Prostate gland (tissue), 2 donors: ENCODE results near the gene SLC27A2. TPM values are rescaled to one million over a fixed set of nuclear protein-coding genes. Genes with fewer than 3 reads are reported as not detected.
"Not testable (repeated sequence)": the region's sequence is repeated elsewhere in the genome, so short reads cannot be mapped to it uniquely, and the experiment has no call there.

ENCODE experiments used
- DNase-seq: peaks from one replicate; pipeline ENCODE4 v3.0.0-alpha.2; 2019; ENCODE audit warnings: low spot score
- H3K27ac ChIP-seq, 2 donors: fragments of 200-600 bp; sonication (generic); 2 replicates each; pipeline ENCODE4 v1.5.1; 2017 to 2019
- H3K27me3 ChIP-seq: fragments of 200-600 bp; sonication (generic); replicated peaks from 2 replicates; pipeline ENCODE4 v1.5.1; 2019; ENCODE audit not compliant: insufficient read depth
- H3K36me3 ChIP-seq, 2 donors: fragments of 200-600 bp; sonication (generic); 1 replicate in 1 of 2; 2 replicates in 1 of 2; pipeline versions ENCODE4 v1.5.1 to v1.8.1; 2017 to 2019
- H3K4me1 ChIP-seq: fragments of 200-600 bp; sonication (generic); replicated peaks from 2 replicates; pipeline ENCODE4 v1.5.1; 2019
- H3K4me3 ChIP-seq, 2 donors: fragments of 200-600 bp; sonication (generic); 2 replicates each; pipeline ENCODE4 v1.5.1; 2017 to 2019
- H3K9me3 ChIP-seq: fragments of 200-600 bp; sonication (generic); 2 replicates; pipeline ENCODE4 v1.5.1; 2017
- POLR2A ChIP-seq: fragments of 450-650 bp; IDR thresholded peaks from one replicate; pipeline ENCODE4 v1.6.1; 2016; ENCODE audit warnings: antibody characterized with exemption, mild to moderate bottlenecking
- POLR2AphosphoS5 ChIP-seq: sonication (generic); formaldehyde crosslinking; IDR thresholded peaks from one replicate; pipeline ENCODE4 v1.6.1; 2017; ENCODE audit warnings: antibody characterized with exemption
- WGBS: methylation state at CpG from one replicate; pipeline ENCODE4 v1.1.5; 2018; 5-methylcytosine and 5-hydroxymethylcytosine counted together
- intact Hi-C: fragments of 100-400 bp; cut with DNase I; formaldehyde crosslinking; loops from one replicate; pipeline ENCODE4 v1.14.2; 2022
- total RNA-seq, 2 donors: library from RNA; depleted of rRNA; stranded (reverse); fragments of >200 nt; gene quantifications; one replicate each; pipeline ENCODE4 v1.1.0, GENCODE V29; 2016
- TF ChIP-seq, protein P1 (sequence below), 4 experiments: fragments of 200-600 bp in 2 of 4; fragments of 450-650 bp in 2 of 4; sonication (generic) in 2 of 4; IDR thresholded peaks; 1 replicate in 3 of 4; 2 replicates in 1 of 4; pipeline ENCODE4 v1.5.1; 2016 to 2019; ENCODE audit warnings: antibody characterized with exemption in 4 of 4, mild to moderate bottlenecking in 2 of 4, moderate library complexity in 2 of 4

SLC27A2 gene
- total RNA-seq, 2 donors from 2014 or later = 4.7 to 22.0 TPM

GRCh38 chr15:50184863-50185504 is 3.0 kb downstream of the SLC27A2 start:
- no peak for DNase-seq
- H3K27me3 ChIP-seq = no peaks in the 10 kb centered on the region
- no peaks in the 10 kb centered on the region for H3K36me3 ChIP-seq
- H3K4me3 ChIP-seq = no peak overlapping the region
- H3K27ac ChIP-seq = no peak overlapping the region
- TF ChIP-seq POLR2AphosphoS5 = no peak
- TF ChIP-seq, protein P1, sequence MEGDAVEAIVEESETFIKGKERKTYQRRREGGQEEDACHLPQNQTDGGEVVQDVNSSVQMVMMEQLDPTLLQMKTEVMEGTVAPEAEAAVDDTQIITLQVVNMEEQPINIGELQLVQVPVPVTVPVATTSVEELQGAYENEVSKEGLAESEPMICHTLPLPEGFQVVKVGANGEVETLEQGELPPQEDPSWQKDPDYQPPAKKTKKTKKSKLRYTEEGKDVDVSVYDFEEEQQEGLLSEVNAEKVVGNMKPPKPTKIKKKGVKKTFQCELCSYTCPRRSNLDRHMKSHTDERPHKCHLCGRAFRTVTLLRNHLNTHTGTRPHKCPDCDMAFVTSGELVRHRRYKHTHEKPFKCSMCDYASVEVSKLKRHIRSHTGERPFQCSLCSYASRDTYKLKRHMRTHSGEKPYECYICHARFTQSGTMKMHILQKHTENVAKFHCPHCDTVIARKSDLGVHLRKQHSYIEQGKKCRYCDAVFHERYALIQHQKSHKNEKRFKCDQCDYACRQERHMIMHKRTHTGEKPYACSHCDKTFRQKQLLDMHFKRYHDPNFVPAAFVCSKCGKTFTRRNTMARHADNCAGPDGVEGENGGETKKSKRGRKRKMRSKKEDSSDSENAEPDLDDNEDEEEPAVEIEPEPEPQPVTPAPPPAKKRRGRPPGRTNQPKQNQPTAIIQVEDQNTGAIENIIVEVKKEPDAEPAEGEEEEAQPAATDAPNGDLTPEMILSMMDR (IDR thresholded peaks at IDR 0.05) = no peak
- no peak for TF ChIP-seq POLR2A
- WGBS = 42% methylated on average over 3 of the region's 3 CpGs
- intact Hi-C loops = no loop called here
- no peaks in the 10 kb centered on the region for H3K9me3 ChIP-seq
- H3K4me1 ChIP-seq = no peaks in the 10 kb centered on the region

DNA sequence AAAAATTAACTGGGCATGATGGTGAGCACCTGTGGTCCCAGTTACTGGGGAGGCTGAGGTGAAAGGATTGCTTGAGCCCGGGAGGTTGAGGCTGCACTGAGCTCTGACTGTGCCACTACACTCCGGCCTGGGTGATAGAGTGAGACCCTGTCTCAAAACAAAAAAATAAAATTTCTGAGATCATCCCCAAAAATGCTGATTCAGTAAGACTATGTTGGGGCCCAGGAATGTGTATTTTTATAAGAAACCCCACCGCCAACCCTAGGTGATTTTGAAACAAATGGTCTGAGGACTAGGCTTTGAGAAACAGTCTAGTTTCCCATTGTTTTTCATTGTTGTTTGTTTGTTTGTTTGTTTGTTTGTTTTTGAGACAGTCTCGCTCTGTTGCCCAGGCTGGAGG is 4.1 kb downstream of the SLC27A2 start:
- intact Hi-C loops = no loop called here
- Histone ChIP-seq H3K4me3 (no peak overlapping the region), H3K27ac (no peak overlapping the region), H3K9me3 (no peaks in the 10 kb centered on the region), H3K4me1 (no peaks in the 10 kb centered on the region), H3K27me3 (no peaks in the 10 kb centered on the region), H3K36me3 (no peaks in the 10 kb centered on the region)
- no peak for DNase-seq
- 98% methylated on average over 4 of the region's 4 CpGs for WGBS
- TF ChIP-seq POLR2A (no peak), POLR2AphosphoS5 (no peak)
- TF ChIP-seq, protein P1 (IDR thresholded peaks at IDR 0.05) = no peak

- no peak for DNase-seq
- Histone ChIP-seq H3K9me3 (no peaks in the 10 kb centered on the region), H3K4me3 (no peak overlapping the region), H3K27ac (no peak overlapping the region), H3K4me1 (no peaks in the 10 kb centered on the region), H3K27me3 (no peaks in the 10 kb centered on the region), H3K36me3 (no peaks in the 10 kb centered on the region)
- no peak for TF ChIP-seq POLR2A
- TF ChIP-seq, protein P1 (IDR thresholded peaks at IDR 0.05) = no peak
- TF ChIP-seq POLR2AphosphoS5 = no peak
- WGBS = 80% methylated on average over 1 of the region's 1 CpG
- intact Hi-C loops = no loop called here
These were observed 4.8 kb downstream of the SLC27A2 start for GRCh38 chr15:50186752-50187151.

DNA sequence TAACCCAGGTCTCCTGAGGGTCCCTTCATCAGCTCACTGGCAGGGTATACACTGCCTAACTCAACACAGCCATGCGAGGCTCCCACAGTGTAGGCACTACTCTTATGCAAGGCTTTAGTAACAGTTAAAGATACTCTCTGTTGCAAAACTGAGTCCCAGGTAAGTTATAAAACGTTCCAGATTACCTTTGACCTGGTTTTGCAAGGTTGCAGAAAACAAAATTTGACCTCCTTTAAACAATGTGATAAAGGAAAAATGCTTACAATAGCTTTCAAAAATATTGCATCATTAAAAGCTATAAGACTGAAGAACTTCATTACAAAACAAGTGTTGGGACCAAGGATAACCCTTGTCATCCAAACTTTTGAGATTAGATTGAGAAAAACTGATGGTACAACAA is 5.5 kb downstream of the SLC27A2 start:
- Histone ChIP-seq H3K4me1 (no peaks in the 10 kb centered on the region), H3K4me3 (no peak overlapping the region), H3K9me3 (no peaks in the 10 kb centered on the region), H3K27me3 (no peaks in the 10 kb centered on the region), H3K36me3 (no peaks in the 10 kb centered on the region), H3K27ac (no peak overlapping the region)
- TF ChIP-seq, protein P1 (IDR thresholded peaks at IDR 0.05) = no peak
- TF ChIP-seq POLR2AphosphoS5 (no peak), POLR2A (no peak)
- 88% methylated on average over 2 of the region's 2 CpGs for WGBS
- no peak for DNase-seq
- intact Hi-C loops = no loop called here

- H3K36me3 ChIP-seq = no peaks in the 10 kb centered on the region
- H3K27ac ChIP-seq = no peak overlapping the region
- intact Hi-C loops = no loop called here
- WGBS = 88% methylated on average over 2 of the region's 2 CpGs
- H3K4me1 ChIP-seq = no peaks in the 10 kb centered on the region
- TF ChIP-seq POLR2A = no peak
- TF ChIP-seq, protein P1 (IDR thresholded peaks at IDR 0.05) = no peak
- no peak for TF ChIP-seq POLR2AphosphoS5
- no peak for DNase-seq
- H3K27me3 ChIP-seq = no peaks in the 10 kb centered on the region
- no peak overlapping the region for H3K4me3 ChIP-seq
- H3K9me3 ChIP-seq = no peaks in the 10 kb centered on the region
These were observed 6.0 kb downstream of the SLC27A2 start for GRCh38 chr15:50187997-50188396.

DNA sequence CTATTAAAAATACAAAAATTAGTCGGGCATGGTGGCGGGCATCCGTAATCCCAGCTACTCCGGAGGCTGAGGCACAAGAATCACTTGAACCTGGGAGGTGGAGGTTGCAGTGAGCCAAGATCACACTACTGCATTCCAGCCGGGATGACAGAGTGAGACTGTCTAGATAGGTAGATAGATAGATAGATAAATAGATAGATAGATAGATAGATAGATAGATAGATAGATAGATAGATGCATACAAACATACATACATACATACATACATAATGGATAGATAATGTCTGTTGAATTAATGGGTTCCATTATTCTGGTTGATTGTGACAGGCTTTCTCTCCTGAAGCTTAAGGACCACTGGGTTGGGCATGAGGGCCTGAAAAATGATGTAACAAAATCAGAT is 6.8 kb downstream of the SLC27A2 start:
- H3K36me3 ChIP-seq, H3K27me3 ChIP-seq, intact Hi-C loops, H3K27ac ChIP-seq, H3K9me3 ChIP-seq, DNase-seq, H3K4me3 ChIP-seq, H3K4me1 ChIP-seq: not testable (repeated sequence)
- WGBS = 99% methylated on average over 5 of the region's 5 CpGs
